K562 (cell line): ENCODE results near the gene DAPK2. TPM values are rescaled to one million over a fixed set of nuclear protein-coding genes. Genes with fewer than 3 reads are reported as not detected.

Source experiments
- ASH1L ChIP-seq: fragments of 450-650 bp; IDR thresholded peaks from 2 replicates; pipeline ENCODE4 v1.6.1; 2018; ENCODE audit warnings: borderline replicate concordance, mild to moderate bottlenecking, low read depth; ENCODE audit not compliant: partially characterized antibody
- CHD2 ChIP-seq: IDR thresholded peaks from 2 replicates; pipeline ENCODE4 v1.6.1; 2011; ENCODE audit warnings: low read depth, low read length
- CREBBP ChIP-seq: IDR thresholded peaks from one replicate; pipeline ENCODE4 v1.6.1; 2012; ENCODE audit warnings: low read depth, mild to moderate bottlenecking, control low read depth, inconsistent platforms, low read length
- DNMT1 ChIP-seq: fragments of 450-650 bp; IDR thresholded peaks from 2 replicates; pipeline ENCODE4 v1.6.1; 2016; ENCODE audit warnings: antibody characterized with exemption, mild to moderate bottlenecking
- E2F4 ChIP-seq: sonication (generic); formaldehyde crosslinking; IDR thresholded peaks from 2 replicates; pipeline ENCODE4 v1.8.0; 2022; ENCODE audit warnings: mild to moderate bottlenecking, low read depth, missing genetic modification reagents
- E4F1 ChIP-seq: fragments of 250-450 bp; sonication (Bioruptor Pico); IDR thresholded peaks from 2 replicates; pipeline ENCODE4 v1.5.0; 2021; ENCODE audit warnings: mild to moderate bottlenecking, borderline replicate concordance
- FOXJ3 ChIP-seq: sonication (generic); formaldehyde crosslinking; IDR thresholded peaks from 2 replicates; pipeline ENCODE4 v1.4.0; 2020; ENCODE audit warnings: mild to moderate bottlenecking, missing genetic modification reagents
- HMG20A ChIP-seq: fragments of 450-650 bp; formaldehyde crosslinking; conservative IDR thresholded peaks from 2 replicates; pipeline ENCODE4 v1.4.0; 2020; ENCODE audit warnings: mild to moderate bottlenecking, mixed read lengths
- HMG20B ChIP-seq: fragments of 250-450 bp; sonication (Bioruptor Pico); IDR thresholded peaks from 2 replicates; pipeline ENCODE4 v1.5.0; 2021; ENCODE audit warnings: mild to moderate bottlenecking
- MTA2 ChIP-seq: fragments of 450-650 bp; IDR thresholded peaks from 2 replicates; pipeline ENCODE4 v1.6.1; 2016; ENCODE audit warnings: low read depth
- MYNN ChIP-seq, 2 experiments: sonication (generic); formaldehyde crosslinking in 1 of 2; IDR thresholded peaks; 2 replicates each; pipeline versions ENCODE4 v1.5.0 to v1.6.1; 2016 to 2020; ENCODE audit warnings: antibody characterized with exemption in 1 of 2, missing genetic modification reagents in 1 of 2
- NCOA6 ChIP-seq: fragments of 450-650 bp; IDR thresholded peaks from 2 replicates; pipeline ENCODE4 v1.6.1; 2017; ENCODE audit warnings: mild to moderate bottlenecking
- SAFB ChIP-seq: fragments of 200-400 bp; formaldehyde crosslinking; IDR thresholded peaks from 2 replicates; pipeline ENCODE4 v1.6.1; 2017; ENCODE audit warnings: low read depth, low read length, borderline replicate concordance
- SAFB2 ChIP-seq: fragments of 200-400 bp; formaldehyde crosslinking; IDR thresholded peaks from 2 replicates; pipeline ENCODE4 v1.6.1; 2018; ENCODE audit warnings: borderline replicate concordance, low read length, low read depth, moderate library complexity; ENCODE audit not compliant: severe bottlenecking
- SIN3A ChIP-seq, 2 experiments: fragments of 150-350 bp in 1 of 2; IDR thresholded peaks; 2 replicates each; pipeline ENCODE4 v1.6.1; 2011 to 2016; ENCODE audit warnings: borderline replicate concordance in 2 of 2, low read depth in 2 of 2, low read length in 2 of 2, mild to moderate bottlenecking in 2 of 2, moderate library complexity in 2 of 2; ENCODE audit not compliant: control insufficient read depth in 1 of 2
- XRCC4 ChIP-seq: IDR thresholded peaks from one replicate; pipeline ENCODE4 v1.6.1; 2011; ENCODE audit not compliant: insufficient read depth, insufficient read length; ENCODE audit errors: extremely low read depth
- ZC3H11A ChIP-seq: IDR thresholded peaks from 2 replicates; pipeline ENCODE4 v1.6.1; 2012; ENCODE audit warnings: low read depth, low read length, improper control_type of control experiment
- ZFX ChIP-seq: sonication (generic); formaldehyde crosslinking; IDR thresholded peaks from 2 replicates; pipeline ENCODE4 v1.8.0; 2022; ENCODE audit warnings: mild to moderate bottlenecking, missing genetic modification reagents, moderate library complexity
- ZNF121 ChIP-seq: sonication (generic); formaldehyde crosslinking; conservative IDR thresholded peaks from 2 replicates; pipeline ENCODE4 v1.8.0; 2022; ENCODE audit warnings: missing genetic modification reagents
- ZNF133 ChIP-seq: fragments of 250-450 bp; sonication (Bioruptor Pico); IDR thresholded peaks from 2 replicates; pipeline ENCODE4 v1.4.0; 2020; ENCODE audit warnings: mild to moderate bottlenecking
- ZNF830 ChIP-seq: fragments of 250-450 bp; sonication (Bioruptor Pico); IDR thresholded peaks from 2 replicates; pipeline ENCODE4 v1.5.0; 2021; ENCODE audit warnings: mild to moderate bottlenecking
- ZSCAN29 ChIP-seq: fragments of 450-650 bp; IDR thresholded peaks from 2 replicates; pipeline ENCODE4 v1.6.1; 2017
- polyA plus RNA-seq, 8 experiments: library from polyadenylated mRNA; depleted of rRNA in 4 of 8; stranded (reverse) in 5 of 8; unstranded in 3 of 8; fragments of >200 nt; fragmentation: Nextera tagmentation in 2 of 8; fragmentation: Illumina TruSeq in 1 of 8; extraction: Ambion mirVana in 2 of 8; extraction: Trizol in 1 of 8; gene quantifications; 2 replicates each; pipeline versions ENCODE4 v1.2.1 to v1.2.3, GENCODE V29; 2011 to 2014; ENCODE audit warnings: inconsistent platforms in 1 of 8, missing spikeins in 1 of 8
- total RNA-seq, 7 experiments: library from RNA; depleted of rRNA in 6 of 7; stranded (reverse); fragments of >200 nt in 6 of 7; fragmentation: Illumina TruSeq in 2 of 7; extraction: Trizol in 2 of 7; gene quantifications; 2 replicates each; pipeline versions ENCODE4 v1.2.1 to v1.2.3, GENCODE V29; 2011 to 2021; ENCODE audit warnings: low replicate concordance in 1 of 7
- TF ChIP-seq, protein P1 (sequence below), 3 experiments: IDR thresholded peaks in 2 of 3; conservative IDR thresholded peaks in 1 of 3; 2 replicates each; pipeline ENCODE4 v1.5.1; 2011 to 2012; ENCODE audit warnings: low read length in 3 of 3, mild to moderate bottlenecking in 3 of 3, control low read depth in 2 of 3, improper control_type of control experiment in 1 of 3, inconsistent platforms in 1 of 3, low read depth in 1 of 3, mixed read lengths in 1 of 3, moderate library complexity in 1 of 3; ENCODE audit not compliant: insufficient read depth in 2 of 3
- TF ChIP-seq, protein P2 (sequence below): fragments of 250-450 bp; sonication (Bioruptor Pico); IDR thresholded peaks from 2 replicates; pipeline ENCODE4 v1.9.0; 2021; ENCODE audit warnings: mild to moderate bottlenecking

The DAPK2 gene
- total and polyA plus RNA-seq, 9 of the 15 experiments (the other 6 are each of a cell fraction or from before 2014, with no cell fraction given) = 0.14 to 5.2 (median 2.2) TPM

DNA sequence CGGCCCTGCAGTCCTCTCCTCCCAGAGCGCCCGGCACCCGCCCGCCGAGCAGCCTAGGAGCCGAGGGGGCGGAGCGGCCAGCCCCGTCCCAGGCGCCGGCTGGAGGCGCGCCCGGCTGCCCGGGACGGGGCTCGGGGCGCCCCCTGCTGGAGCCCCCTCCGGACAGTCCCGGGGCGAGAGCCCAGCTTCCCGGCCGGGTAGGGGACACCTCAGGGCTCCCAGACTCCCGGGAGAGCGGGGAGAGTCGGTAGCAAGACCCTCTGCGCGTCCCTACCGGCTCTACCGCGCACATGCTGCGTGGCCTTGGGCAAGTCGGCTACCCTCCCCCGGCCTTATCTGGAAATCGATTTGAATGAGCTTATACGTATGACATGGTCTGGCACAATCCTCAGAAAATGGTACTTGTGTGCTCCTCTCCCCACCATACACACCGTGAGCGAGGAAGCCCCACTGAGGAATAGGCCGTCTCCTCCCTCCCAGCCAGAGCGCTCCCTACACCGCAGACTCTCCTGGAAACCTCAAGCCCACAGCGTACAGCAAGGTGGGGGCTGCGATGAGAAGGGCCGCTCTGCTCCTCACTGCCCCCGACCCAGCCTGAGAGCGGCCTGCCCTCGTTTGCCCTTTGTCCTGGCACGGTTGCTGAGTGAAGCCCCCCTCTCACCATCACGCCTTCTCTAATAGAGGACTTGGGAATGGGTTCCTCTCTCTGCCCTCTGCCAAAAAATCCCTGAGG is at the start of gene DAPK2 (continued):
- no peak for TF ChIP-seq E4F1 (CRISPR knock-in tag)
- no peak for TF ChIP-seq ZNF830 (CRISPR knock-in tag)
- no peak for TF ChIP-seq ZNF121 (CRISPR knock-in tag)
- no peak for TF ChIP-seq ZSCAN29
- TF ChIP-seq, protein P1, sequence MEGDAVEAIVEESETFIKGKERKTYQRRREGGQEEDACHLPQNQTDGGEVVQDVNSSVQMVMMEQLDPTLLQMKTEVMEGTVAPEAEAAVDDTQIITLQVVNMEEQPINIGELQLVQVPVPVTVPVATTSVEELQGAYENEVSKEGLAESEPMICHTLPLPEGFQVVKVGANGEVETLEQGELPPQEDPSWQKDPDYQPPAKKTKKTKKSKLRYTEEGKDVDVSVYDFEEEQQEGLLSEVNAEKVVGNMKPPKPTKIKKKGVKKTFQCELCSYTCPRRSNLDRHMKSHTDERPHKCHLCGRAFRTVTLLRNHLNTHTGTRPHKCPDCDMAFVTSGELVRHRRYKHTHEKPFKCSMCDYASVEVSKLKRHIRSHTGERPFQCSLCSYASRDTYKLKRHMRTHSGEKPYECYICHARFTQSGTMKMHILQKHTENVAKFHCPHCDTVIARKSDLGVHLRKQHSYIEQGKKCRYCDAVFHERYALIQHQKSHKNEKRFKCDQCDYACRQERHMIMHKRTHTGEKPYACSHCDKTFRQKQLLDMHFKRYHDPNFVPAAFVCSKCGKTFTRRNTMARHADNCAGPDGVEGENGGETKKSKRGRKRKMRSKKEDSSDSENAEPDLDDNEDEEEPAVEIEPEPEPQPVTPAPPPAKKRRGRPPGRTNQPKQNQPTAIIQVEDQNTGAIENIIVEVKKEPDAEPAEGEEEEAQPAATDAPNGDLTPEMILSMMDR (IDR thresholded peaks at IDR 0.05 in 2 of 3, conservative IDR thresholded peaks at IDR 0.05 in 1 of 3; ENCODE audit: insufficient read depth in 2 of 3, low read depth in 1 of 3, low read length in 3 of 3) = peak; percentile 76 to 91 (median 84)
- no peak for TF ChIP-seq HMG20A (CRISPR knock-in tag)
- no peak for TF ChIP-seq ASH1L
- no peak for TF ChIP-seq CREBBP
- no peak for TF ChIP-seq ZC3H11A
- no peak for TF ChIP-seq NCOA6
- no peak for TF ChIP-seq FOXJ3 (CRISPR knock-in tag)
- no peak for TF ChIP-seq E2F4 (CRISPR knock-in tag)
- TF ChIP-seq, protein P2, sequence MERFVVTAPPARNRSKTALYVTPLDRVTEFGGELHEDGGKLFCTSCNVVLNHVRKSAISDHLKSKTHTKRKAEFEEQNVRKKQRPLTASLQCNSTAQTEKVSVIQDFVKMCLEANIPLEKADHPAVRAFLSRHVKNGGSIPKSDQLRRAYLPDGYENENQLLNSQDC = no peak
- no peak for TF ChIP-seq SAFB2
- no peak for TF ChIP-seq XRCC4
- TF ChIP-seq HMG20B (CRISPR knock-in tag) = no peak
- TF ChIP-seq ZFX (CRISPR knock-in tag) = peak; percentile 37; the same call in 1 of the 2 replicates
- no peak for TF ChIP-seq MYNN (IDR thresholded peaks at IDR 0.05)
- TF ChIP-seq MYNN (CRISPR knock-in tag; IDR thresholded peaks at IDR 0.05) = no peak
- no peak for TF ChIP-seq MTA2
- TF ChIP-seq CHD2 = no peak
- no peak for TF ChIP-seq DNMT1
- no peak for TF ChIP-seq SAFB
- peak in 1 of 2 experiments; percentile 34; a peak in 1 of 4 replicates for TF ChIP-seq SIN3A (IDR thresholded peaks at IDR 0.05; ENCODE audit: borderline replicate concordance in 2 of 2, control insufficient read depth in 1 of 2, low read depth in 2 of 2, low read length in 2 of 2)
- no peak for TF ChIP-seq ZNF133 (CRISPR knock-in tag)
